Renal cortical epithelial cell (primary cell): ENCODE results near the gene PCDHA2. TPM values are rescaled to one million over a fixed set of nuclear protein-coding genes. Genes with fewer than 3 reads are reported as not detected.
"Not testable (repeated sequence)": the region's sequence is repeated elsewhere in the genome, so short reads cannot be mapped to it uniquely, and the experiment has no call there.

Experiments used
- DNase-seq: peaks from one replicate; pipeline ENCODE4 v3.0.0-alpha.2; 2011; ENCODE audit warnings: low read depth
- total RNA-seq: library from RNA; depleted of rRNA; stranded (reverse); fragments of >200 nt; gene quantifications from 2 replicates; pipeline ENCODE4 v1.2.3, GENCODE V29; 2014

PCDHA2 gene
- total RNA-seq, result 0.35 TPM in 1 of 2 replicates, not detected in the other

DNA sequence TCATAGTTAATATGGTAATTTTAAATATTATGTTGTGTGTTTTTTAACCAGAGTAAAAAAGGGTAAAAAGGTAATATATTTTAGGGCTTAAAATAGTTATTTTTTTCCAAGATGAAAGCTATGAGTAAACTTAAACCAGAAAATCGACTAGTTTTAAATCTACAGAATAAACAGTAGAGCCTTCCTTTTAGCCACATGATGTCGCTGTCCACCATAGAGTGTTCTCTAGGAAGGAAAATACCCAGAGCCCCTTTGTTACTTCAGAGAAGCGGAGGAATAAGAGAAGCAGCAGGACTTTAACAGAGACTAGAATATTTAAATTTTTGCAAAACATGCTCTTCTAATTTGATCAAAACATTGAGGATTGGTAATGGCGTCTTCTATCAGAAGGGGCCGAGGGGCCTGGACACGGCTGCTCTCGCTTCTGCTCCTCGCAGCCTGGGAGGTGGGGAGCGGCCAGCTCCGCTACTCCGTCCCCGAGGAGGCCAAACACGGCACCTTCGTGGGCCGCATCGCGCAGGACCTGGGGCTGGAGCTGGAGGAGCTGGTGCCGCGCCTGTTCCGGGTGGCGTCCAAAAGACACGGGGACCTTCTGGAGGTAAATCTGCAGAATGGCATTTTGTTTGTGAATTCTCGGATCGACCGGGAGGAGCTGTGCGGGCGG lies at the start of gene PCDHA2:
Gene PCDHA2, plus strand, starts transcription at position 258 of the 664 bp plus-strand sequence.
- DNase-seq, result no peak

DNA sequence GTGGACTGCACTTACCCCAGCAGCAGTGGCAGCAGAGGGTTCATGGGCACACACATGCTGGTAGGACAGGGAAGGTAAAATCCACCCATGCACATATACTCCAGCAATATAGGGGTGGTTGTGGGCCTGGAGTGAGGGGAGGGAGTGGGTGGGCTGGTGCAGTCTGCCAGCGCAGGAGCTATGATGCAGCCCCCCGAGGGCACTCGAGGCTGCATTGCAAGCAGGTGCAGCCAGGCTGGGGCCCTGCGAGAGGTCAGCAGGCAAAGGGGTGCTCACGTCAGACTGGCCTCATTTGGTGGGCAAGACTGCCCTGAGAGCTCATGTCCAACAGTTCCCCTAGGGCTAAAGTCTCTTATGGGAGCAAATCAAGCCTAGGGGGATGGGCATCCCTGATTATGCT lies 41.1 kb upstream of the PCDHA2 start:
- no peak for DNase-seq

DNA sequence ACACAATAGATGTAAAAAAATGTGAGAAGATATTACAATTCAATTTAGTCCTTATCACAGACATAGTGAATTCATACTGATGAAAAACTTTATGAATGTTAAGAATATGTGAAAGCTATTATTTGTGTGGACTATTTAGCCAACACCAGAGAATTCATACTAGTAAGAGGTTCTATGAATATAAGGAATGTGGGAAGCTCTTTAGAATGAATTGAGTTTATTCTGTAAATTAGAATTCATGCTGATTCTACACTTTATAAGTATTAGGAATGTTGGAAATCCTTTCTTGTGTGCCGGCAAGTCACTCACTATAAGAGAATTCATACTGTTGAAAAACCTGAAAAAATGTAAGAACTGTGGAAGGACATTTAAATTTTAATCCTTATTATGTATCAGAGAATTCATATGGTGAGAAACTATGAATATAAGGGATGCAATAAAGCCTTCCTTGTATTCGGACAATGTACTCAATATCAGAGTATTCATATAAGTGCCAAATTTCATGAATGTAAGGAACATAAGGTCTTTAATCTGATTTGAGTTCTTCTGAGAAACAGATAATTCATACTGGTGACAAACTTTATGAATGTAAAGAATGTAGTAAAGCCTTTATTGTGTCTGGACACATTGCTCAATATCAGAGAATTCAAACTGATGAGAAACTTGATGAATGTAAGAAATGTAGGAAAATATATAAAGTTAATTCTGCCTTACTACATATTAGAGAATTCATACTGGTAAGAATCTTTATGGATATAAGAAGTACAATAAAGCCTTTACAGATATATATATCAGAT lies 30.3 kb upstream of the PCDHA2 start:
- no peak for DNase-seq

DNA sequence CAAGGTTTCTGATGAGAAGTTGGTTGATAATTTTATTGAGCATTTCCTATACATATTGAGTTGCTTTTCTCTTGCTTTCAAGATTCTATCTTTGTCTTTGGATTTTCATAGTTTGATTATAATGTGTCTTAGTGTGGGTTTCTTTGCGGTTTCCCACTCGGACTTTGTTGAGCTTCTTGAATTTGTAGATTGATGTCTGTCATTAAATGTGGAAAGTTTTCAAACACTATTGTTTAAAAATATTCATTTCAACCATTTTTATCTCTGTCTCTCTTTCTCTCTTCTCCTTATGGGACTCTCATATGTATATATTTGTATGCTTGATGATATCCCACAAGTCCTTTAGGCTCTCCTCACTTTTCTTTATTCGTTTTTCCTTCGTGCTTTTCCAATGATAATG lies 27.2 kb upstream of the PCDHA2 start:
- no peak for DNase-seq

DNA sequence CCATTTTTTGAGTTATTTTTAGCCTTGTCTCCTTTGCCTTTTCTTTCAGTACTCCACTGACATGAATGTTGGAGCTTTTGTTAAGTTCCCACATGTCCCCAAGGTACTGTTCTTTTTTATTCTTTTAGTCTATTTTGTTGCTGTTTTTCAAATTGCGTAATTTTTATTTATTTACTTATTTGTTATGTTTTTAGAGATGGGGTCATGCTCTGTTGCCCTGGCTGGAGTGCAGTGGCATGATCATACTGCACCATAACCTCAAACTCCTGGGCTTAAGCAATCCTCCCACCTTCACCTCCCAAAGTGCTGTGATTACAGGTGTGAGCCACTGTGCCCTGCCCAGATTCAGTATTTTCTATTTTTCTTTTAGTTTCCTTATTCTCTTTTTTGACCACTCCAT lies 14.1 kb upstream of the PCDHA2 start:
- no peak for DNase-seq

DNA sequence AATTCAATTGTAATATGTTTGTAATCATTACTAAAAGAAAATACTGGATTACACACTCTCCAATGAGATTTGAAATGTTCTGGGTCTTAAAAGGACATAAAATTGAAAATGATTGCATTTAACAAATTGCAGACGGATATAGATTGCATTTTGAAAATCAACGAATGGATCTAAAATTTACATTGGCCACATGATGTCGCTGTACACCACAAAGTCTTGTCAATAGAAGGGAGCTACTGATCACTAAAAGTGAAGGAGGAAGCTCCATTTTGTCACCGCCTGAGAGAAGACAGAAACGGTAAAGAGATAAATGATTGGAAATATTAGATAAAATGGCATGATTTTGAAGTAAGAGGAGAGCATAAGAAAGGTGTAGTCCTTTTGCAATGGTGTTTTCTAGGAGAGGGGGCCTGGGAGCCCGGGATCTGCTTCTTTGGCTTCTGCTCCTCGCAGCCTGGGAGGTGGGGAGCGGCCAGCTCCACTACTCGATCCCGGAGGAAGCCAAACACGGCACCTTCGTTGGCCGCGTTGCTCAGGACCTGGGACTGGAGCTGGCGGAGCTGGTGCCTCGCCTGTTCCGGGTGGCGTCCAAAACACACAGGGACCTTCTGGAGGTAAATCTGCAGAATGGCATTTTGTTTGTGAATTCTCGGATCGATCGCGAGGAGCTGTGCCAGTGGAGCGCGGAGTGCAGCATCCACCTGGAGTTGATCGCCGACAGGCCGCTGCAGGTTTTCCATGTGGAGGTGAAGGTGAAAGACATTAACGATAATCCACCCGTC lies 8.6 kb upstream of the PCDHA2 start, which contains the start of gene PCDHA1:
Gene PCDHA1, plus strand, starts transcription at position 236 of the 782 bp plus-strand sequence.
- DNase-seq, result no peak

DNA sequence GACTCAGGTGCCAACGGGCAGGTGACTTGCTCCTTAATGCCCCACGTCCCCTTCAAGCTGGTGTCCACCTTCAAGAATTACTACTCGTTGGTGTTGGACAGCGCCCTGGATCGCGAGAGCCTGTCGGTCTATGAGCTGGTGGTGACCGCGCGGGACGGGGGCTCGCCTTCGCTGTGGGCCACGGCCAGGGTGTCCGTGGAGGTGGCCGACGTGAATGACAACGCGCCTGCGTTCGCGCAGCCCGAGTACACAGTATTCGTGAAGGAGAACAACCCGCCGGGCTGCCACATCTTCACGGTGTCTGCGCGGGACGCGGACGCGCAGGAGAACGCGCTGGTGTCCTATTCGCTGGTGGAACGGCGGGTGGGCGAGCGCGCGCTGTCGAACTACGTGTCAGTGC lies 7.2 kb upstream of the PCDHA2 start:
- DNase-seq, result not testable (repeated sequence)

DNA sequence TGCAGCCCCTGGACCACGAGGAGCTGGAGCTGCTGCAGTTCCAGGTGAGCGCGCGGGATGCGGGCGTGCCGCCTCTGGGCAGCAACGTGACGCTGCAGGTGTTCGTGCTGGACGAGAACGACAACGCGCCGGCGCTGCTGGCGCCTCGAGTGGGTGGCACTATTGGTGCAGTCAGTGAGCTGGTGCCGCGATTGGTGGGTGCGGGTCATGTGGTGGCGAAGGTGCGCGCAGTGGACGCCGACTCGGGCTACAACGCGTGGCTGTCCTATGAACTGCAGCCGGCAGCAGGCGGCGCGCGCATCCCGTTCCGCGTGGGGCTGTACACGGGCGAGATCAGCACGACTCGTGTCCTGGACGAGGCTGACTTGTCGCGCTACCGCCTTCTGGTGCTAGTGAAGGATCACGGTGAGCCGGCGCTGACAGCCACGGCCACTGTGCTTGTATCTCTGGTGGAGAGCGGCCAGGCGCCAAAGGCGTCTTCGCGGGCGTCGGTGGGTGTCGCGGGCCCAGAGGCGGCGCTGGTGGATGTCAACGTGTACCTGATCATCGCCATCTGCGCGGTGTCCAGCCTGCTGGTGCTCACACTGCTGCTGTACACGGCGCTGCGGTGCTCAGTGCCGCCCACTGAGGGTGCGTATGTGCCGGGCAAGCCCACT lies 6.7 kb upstream of the PCDHA2 start:
- not testable (repeated sequence) for DNase-seq

DNA sequence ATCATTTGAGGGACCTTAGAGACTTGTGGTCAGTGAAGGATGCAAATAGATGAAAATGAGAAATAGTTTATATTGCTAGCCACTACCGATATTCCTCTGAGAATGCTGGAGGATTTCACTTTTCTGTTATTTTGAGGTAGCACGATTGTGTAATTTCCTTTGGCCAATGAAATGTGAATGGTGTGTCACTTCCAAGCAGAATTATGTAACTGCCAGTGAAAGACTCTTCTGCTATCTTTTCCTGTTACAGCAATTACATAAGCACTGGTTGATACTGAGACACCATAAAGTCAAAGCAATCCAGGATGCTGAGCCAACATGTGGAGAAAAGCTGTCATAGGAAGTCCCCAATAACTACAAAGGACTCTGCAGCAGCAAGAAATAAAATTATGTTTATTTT lies 3.6 kb upstream of the PCDHA2 start:
- no peak for DNase-seq

DNA sequence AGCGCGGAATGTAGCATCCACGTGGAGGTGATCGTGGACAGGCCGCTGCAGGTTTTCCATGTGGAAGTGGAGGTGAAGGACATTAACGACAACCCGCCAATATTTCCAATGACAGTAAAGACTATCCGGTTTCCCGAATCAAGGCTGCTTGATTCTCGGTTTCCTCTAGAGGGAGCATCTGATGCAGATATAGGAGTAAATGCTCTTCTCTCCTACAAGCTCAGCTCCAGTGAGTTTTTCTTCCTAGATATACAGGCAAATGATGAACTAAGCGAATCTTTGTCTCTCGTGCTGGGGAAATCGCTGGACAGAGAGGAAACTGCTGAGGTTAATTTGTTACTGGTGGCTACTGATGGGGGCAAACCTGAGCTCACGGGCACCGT lies 598 bp downstream of the PCDHA2 start:
- no peak for DNase-seq

DNA sequence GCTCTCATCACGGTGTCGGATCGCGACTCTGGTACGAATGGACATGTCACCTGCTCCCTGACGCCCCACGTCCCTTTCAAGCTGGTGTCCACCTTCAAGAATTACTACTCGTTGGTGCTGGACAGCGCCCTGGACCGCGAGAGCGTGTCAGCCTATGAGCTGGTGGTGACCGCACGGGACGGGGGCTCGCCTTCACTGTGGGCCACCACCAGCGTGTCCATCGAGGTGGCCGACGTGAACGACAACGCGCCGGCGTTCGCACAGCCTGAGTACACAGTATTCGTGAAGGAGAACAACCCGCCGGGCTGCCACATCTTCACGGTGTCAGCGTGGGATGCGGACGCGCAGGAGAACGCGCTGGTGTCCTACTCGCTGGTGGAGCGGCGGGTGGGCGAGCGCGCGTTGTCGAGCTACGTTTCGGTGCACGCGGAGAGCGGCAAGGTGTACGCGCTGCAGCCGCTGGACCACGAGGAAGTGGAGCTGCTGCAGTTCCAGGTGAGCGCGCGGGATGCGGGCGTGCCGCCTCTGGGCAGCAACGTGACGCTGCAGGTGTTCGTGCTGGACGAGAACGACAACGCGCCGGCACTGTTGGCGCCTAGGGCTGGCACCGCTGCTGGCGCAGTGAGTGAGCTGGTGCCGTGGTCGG lies 1.5 kb downstream of the PCDHA2 start:
- not testable (repeated sequence) for DNase-seq

DNA sequence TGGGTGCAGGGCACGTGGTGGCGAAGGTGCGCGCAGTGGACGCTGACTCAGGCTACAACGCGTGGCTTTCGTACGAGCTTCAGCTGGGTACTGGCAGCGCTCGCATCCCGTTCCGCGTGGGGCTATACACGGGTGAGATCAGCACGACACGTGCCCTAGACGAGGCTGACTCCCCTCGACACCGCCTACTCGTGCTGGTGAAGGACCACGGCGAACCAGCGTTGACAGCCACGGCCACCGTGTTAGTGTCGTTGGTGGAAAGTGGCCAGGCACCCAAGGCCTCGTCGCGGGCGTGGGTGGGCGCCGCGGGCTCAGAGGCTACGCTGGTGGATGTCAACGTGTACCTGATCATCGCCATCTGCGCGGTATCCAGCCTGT lies 2.1 kb downstream of the PCDHA2 start:
- no peak for DNase-seq

DNA sequence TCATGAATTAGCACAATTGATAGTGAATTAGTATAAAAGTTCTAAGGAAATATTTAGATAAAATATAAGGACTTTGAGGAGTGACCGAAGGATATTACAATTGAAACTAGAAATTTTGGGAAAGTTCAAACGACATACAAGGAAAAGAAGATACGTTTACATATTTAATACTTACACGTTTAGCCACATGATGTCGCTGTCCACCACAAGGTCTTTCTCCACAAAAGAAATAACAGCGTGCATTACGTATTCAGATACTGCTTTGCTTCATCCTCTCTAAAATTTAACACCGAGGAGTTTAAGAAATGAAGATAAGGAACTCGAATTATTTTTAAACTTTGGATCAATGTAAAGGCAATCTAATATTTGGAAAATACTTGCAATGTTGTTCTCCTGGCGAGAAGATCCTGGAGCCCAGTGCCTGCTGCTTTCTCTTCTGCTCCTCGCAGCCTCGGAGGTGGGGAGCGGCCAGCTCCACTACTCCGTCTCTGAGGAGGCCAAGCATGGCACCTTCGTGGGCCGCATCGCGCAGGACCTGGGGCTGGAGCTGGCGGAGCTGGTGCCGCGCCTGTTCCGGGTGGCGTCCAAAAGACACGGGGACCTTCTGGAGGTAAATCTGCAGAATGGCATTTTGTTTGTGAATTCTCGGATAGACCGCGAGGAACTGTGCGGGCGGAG lies 6.3 kb downstream of the PCDHA2 start, which contains the start of gene PCDHA3:
Gene PCDHA3, plus strand, starts transcription at position 242 of the 678 bp plus-strand sequence.
- peak; percentile 9 for DNase-seq

DNA sequence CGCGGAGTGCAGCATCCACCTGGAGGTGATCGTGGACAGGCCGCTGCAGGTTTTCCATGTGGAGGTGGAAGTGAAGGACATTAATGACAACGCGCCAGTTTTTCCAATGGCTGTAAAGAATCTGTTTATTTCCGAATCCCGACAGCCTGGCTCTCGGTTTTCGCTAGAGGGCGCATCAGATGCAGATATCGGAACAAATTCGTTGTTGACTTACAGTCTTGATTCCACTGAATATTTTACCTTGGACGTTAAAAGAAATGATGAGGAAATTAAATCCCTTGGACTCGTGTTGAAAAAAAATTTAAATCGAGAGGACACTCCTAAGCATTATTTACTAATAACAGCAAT lies 6.8 kb downstream of the PCDHA2 start:
- DNase-seq, result no peak

DNA sequence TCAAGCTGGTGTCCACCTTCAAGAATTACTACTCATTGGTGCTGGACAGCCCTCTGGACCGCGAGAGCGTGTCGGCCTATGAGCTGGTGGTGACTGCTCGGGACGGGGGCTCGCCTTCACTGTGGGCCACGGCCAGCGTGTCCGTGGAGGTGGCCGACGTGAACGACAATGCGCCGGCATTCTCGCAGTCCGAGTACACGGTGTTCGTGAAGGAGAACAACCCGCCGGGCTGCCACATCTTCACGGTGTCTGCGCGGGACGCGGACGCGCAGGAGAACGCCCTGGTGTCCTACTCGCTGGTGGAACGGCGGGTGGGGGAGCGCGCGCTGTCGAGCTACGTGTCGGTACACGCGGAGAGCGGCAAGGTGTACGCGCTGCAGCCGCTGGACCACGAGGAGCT lies 7.7 kb downstream of the PCDHA2 start:
- DNase-seq, result not testable (repeated sequence)

DNA sequence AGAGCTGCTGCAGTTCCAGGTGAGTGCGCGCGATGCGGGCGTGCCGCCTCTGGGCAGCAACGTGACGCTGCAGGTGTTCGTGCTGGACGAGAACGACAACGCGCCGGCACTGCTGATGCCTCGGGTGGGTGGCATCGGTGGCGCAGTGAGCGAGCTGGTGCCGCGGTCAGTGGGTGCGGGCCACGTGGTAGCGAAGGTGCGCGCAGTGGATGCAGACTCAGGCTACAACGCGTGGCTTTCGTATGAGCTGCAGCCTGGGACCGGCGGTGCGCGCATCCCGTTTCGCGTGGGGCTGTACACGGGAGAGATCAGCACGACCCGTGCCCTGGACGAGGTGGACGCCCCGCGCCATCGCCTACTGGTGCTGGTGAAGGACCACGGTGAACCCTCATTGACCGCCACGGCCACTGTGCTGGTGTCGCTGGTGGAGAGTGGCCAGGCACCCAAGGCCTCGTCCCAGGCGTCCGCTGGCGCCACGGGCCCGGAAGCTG lies 8.2 kb downstream of the PCDHA2 start:
- DNase-seq, result no peak

DNA sequence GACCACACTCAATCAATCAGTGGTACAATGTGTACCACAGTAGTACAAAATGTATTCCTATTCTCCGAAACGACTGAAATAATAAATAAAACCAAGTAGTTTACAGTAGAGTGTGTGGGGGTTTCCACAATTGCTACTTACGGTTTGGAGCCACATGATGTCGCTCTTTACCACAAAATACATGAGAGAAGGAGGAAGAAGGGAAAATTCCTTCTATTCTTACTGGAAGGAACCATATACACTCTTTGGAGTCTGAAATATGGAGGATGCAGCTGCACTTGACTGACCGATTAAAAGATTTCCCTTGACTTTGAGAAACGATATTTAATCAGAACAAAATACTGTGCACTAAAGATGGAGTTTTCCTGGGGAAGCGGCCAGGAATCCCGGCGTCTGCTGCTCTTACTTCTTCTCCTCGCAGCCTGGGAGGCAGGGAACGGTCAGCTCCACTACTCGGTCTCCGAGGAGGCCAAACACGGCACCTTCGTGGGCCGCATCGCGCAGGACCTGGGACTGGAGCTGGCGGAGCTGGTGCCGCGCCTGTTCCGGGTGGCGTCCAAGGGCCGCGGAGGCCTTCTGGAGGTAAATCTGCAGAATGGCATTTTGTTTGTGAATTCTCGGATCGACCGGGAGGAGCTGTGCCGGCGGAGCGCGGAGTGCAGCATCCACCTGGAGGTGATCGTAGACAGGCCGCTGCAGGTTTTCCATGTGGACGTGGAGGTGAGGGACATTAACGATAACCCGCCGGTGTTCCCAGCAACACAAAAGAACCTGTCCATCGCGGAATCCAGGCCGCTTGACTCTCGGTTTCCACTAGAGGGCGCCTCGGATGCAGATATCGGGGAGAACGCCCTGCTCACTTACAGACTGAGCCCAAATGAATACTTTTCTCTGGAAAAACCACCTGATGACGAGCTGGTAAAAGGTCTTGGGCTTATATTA lies 12.5 kb downstream of the PCDHA2 start, which contains the start of gene PCDHA4:
Gene PCDHA4, plus strand, starts transcription at position 235 of the 942 bp plus-strand sequence.
- peak; percentile 21 for DNase-seq

DNA sequence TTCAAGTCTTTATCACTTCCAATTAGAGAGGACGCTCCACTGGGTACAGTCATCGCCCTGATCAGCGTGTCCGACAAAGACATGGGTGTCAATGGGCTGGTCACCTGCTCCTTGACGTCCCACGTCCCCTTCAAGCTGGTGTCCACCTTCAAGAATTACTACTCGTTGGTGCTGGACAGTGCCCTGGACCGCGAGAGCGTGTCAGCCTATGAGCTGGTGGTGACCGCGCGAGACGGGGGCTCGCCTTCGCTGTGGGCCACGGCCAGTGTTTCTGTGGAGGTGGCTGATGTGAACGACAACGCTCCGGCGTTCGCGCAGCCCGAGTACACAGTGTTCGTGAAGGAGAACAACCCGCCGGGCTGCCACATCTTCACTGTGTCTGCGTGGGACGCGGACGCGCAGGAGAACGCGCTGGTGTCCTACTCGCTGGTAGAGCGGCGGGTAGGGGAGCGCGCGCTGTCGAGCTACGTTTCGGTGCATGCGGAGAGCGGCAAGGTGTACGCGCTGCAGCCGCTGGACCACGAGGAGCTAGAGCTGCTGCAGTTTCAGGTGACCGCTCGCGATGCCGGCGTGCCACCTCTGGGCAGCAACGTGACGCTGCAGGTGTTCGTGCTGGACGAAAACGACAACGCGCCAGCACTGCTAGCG lies 13.7 kb downstream of the PCDHA2 start:
- DNase-seq, result not testable (repeated sequence)

DNA sequence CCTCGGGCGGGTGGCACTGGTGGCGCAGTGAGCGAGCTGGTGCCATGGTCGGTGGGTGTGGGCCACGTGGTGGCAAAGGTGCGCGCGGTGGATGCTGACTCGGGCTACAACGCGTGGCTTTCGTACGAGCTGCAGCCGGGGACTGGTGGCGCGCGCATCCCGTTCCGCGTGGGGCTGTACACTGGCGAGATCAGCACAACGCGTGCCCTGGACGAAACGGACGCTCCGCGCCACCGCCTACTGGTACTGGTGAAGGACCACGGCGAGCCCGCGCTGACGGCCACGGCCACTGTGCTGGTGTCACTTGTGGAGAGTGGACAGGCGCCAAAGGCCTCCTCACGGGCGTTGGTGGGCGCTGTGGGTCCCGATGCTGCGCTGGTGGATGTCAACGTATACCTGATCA lies 14.2 kb downstream of the PCDHA2 start:
- DNase-seq, result no peak
